Measurements from ENCODE around the gene ANP32A. TPM values are rescaled to one million over a fixed set of nuclear protein-coding genes. Genes with fewer than 3 reads are reported as not detected.

Gene ANP32A
- total RNA-seq, 1 experiment from 2014 or later = 220 TPM

GRCh38 chr15:68796576-68796975 is 24.1 kb downstream of the ANP32A start:
- CTCF ChIA-PET = no interaction called here
- BruUV-seq (replicated peaks) = no TSS peak

More at GRCh38 chr15:68796576-68796975, 24.1 kb downstream of the ANP32A start:
- Histone ChIP-seq H3K4me3 (replicated peaks in 1 of 2; ENCODE audit: low read depth in 1 of 2, low read length in 2 of 2) (no peak overlapping the region), H3K79me2 (ENCODE audit: insufficient read depth, low read length) (peaks cover 98% of the 10 kb centered on the region), H3K4me2 (ENCODE audit: low read length) (no peak overlapping the region), H3K36me3 (ENCODE audit: control insufficient read depth in 1 of 2, insufficient read depth in 2 of 2, low read length in 2 of 2) (no peaks in the 10 kb centered on the region), H4K20me1 (ENCODE audit: insufficient read depth) (peaks cover 11% of the 10 kb centered on the region; the same call in 1 of the 2 replicates), H3K9me2 (ENCODE audit: insufficient read depth) (no peaks in the 10 kb centered on the region), H3K9me3 (ENCODE audit: control insufficient read depth in 1 of 2, insufficient read depth in 1 of 2, low read depth in 1 of 2, low read length in 2 of 2) (no peaks in the 10 kb centered on the region), H3K27ac (ENCODE audit: low read depth, low read length) (no peak overlapping the region), H3K4me1 (ENCODE audit: control insufficient read depth in 1 of 2, insufficient read depth in 2 of 2, low read length in 2 of 2) (peaks cover 0 to 4% of the 10 kb centered on the region in 2 experiments; a peak in 1 of 4 replicates), H3K9ac (ENCODE audit: low read length) (no peak overlapping the region), H2AFZ (ENCODE audit: low read depth, low read length, poor library complexity, severe bottlenecking) (no peak overlapping the region), H3K27me3 (ENCODE audit: insufficient read depth, low read length) (no peaks in the 10 kb centered on the region)
- POLR2A ChIA-PET = no interaction called here
- intact Hi-C loops (cut with micrococcal nuclease) = no loop called here
- DNase-seq (ENCODE audit: low read depth, low spot score) (no peak), ATAC-seq (no peak)
- TF ChIP-seq SP1 (IDR thresholded peaks at IDR 0.05; ENCODE audit: low read depth) (no peak), TCF7L2 (IDR thresholded peaks at IDR 0.05; ENCODE audit: borderline replicate concordance, extremely low read depth, insufficient read depth, insufficient read length) (no peak), CTCF (IDR thresholded peaks at IDR 0.05 in 2 of 3, conservative IDR thresholded peaks at IDR 0.05 in 1 of 3; ENCODE audit: borderline replicate concordance in 1 of 3, insufficient read depth in 1 of 3, low read depth in 2 of 3, low read length in 2 of 3) (no peak), EGR1 (IDR thresholded peaks at IDR 0.05; ENCODE audit: low read depth) (no peak), RAD21 (IDR thresholded peaks at IDR 0.05; ENCODE audit: low read depth) (no peak), ZFX (IDR thresholded peaks at IDR 0.05) (no peak), ZBTB33 (IDR thresholded peaks at IDR 0.05; ENCODE audit: extremely low read depth, insufficient replicate concordance, low read length) (no peak), POLR2AphosphoS5 (IDR thresholded peaks at IDR 0.05; ENCODE audit: low read depth, low read length) (no peak), ATF3 (IDR thresholded peaks at IDR 0.05) (no peak), ELF1 (IDR thresholded peaks at IDR 0.05; ENCODE audit: borderline replicate concordance, low read depth) (no peak), SIN3A (IDR thresholded peaks at IDR 0.05; ENCODE audit: low read depth) (no peak), FOSL1 (IDR thresholded peaks at IDR 0.05; ENCODE audit: low read depth) (no peak), EZH2phosphoT487 (IDR thresholded peaks at IDR 0.05; ENCODE audit: borderline replicate concordance) (no peak), REST (IDR thresholded peaks at IDR 0.05; ENCODE audit: low read depth) (no peak), POLR2A (IDR thresholded peaks at IDR 0.05; ENCODE audit: borderline replicate concordance, extremely low read depth, insufficient read depth, insufficient read length) (no peak), CEBPB (IDR thresholded peaks at IDR 0.05; ENCODE audit: low read depth) (no peak), CBX3 (IDR thresholded peaks at IDR 0.05; ENCODE audit: low read depth) (no peak), SRF (IDR thresholded peaks at IDR 0.05; ENCODE audit: low read depth) (no peak), MAX (IDR thresholded peaks at IDR 0.05) (no peak), EZH2 (IDR thresholded peaks at IDR 0.05) (no peak)
- RAD21 ChIA-PET (ENCODE audit: low non-redundant PET in 1 of 2, low total read pairs in 2 of 2, uncharacterized antibody in 2 of 2, unreplicated experiment in 2 of 2) = no interaction called here
